ENCODE data around the gene CEP250.
"Not testable (repeated sequence)": the region's sequence is repeated elsewhere in the genome, so short reads cannot be mapped to it uniquely, and the experiment has no call there.

The CEP250 gene, protein sequence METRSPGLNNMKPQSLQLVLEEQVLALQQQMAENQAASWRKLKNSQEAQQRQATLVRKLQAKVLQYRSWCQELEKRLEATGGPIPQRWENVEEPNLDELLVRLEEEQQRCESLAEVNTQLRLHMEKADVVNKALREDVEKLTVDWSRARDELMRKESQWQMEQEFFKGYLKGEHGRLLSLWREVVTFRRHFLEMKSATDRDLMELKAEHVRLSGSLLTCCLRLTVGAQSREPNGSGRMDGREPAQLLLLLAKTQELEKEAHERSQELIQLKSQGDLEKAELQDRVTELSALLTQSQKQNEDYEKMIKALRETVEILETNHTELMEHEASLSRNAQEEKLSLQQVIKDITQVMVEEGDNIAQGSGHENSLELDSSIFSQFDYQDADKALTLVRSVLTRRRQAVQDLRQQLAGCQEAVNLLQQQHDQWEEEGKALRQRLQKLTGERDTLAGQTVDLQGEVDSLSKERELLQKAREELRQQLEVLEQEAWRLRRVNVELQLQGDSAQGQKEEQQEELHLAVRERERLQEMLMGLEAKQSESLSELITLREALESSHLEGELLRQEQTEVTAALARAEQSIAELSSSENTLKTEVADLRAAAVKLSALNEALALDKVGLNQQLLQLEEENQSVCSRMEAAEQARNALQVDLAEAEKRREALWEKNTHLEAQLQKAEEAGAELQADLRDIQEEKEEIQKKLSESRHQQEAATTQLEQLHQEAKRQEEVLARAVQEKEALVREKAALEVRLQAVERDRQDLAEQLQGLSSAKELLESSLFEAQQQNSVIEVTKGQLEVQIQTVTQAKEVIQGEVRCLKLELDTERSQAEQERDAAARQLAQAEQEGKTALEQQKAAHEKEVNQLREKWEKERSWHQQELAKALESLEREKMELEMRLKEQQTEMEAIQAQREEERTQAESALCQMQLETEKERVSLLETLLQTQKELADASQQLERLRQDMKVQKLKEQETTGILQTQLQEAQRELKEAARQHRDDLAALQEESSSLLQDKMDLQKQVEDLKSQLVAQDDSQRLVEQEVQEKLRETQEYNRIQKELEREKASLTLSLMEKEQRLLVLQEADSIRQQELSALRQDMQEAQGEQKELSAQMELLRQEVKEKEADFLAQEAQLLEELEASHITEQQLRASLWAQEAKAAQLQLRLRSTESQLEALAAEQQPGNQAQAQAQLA (N-terminal part only)

GRCh38 chr20:35454881-35455609 is at the start of gene CEP250:
Gene CEP250 (plus strand): TSS chr20:35455598. CDS start chr20:35462368, 6,770 bp downstream.
- peak; percentile 94 for DNase-seq

DNA sequence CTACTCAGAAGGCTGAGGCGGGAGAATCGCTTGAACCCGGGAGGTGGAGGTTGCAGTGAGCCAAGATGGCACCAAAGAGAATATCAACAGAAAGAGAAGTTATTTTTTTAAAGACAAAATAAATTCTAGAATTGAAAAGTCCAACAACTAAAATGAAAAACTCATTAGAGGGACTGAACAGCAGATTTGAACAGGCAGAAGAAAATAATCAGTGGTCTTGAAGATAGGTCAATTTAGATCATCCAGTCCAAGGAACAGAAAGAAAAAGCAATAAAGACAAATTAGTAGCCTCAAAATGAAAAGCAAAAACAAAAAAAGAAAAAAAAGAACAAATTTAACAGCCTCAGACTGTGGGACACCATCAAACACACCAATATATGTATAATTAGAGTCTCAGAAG is 49.6 kb upstream of the CEP250 start:
- no peak for DNase-seq

GRCh38 chr20:35408270-35408669 is 47.1 kb upstream of the CEP250 start:
- no peak for DNase-seq

DNA sequence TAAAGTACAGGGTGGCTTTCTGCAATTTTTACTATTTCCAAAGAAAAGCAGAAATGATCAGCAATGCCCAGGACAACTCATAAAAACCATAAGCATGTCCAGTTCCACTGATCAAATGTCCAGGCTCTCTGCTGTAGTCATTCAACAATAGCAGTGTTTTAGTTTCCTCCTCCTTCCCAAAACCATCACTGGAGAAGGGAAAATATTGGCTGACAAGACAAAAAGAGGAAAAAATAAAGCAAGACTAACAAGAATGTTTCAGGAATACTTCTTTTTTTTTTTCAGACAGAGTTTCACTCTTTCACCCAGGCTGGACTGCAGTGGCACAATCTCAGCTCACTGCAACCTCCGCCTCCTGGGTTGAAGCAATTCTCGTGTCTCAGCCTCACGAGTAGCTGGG is 45.9 kb upstream of the CEP250 start:
- no peak for DNase-seq

- no peak for DNase-seq
Measured at GRCh38 chr20:35410613-35411012, 44.8 kb upstream of the CEP250 start.

GRCh38 chr20:35421322-35421721 is 34.1 kb upstream of the CEP250 start:
- DNase-seq: no peak

DNA sequence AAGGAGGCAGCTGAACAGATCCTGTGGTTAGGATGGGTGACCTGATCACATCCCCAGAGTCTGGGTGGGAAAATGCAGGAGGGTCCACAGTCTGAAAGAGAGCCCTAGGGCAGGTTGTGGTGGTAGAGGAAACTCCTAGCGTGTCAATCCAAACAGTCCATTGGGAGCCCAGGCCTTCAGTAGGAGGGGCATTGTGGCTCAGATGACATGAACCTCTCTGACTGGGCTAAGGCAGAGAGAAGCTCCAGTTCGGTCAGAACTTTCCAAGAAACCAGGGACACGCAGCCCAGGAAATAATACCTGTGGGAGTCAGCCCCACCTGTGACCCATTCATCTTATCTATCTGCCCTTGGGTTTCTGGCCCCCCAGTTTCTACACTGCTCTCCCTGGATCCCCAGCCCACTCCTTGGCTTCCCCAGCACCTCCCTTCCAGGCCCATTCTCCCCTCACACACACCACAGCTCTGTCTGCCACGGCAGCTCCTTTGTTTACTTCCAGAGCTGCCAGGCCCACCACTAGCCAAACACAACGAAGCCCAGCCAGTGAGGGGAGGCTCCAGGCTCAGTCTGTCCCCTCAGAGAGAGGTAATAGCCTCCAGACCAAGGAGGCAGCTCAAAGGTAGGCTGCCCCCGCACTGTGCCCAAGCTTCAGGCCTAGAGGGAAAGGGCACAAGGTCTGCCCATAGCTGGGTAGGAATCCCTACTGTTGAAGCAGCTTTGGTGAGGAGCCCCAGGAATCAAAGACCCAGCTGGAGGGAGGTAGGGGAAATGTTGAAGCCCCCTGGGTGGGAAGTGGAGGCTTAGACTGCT is 23.6 kb upstream of the CEP250 start:
- DNase-seq: no peak

DNA sequence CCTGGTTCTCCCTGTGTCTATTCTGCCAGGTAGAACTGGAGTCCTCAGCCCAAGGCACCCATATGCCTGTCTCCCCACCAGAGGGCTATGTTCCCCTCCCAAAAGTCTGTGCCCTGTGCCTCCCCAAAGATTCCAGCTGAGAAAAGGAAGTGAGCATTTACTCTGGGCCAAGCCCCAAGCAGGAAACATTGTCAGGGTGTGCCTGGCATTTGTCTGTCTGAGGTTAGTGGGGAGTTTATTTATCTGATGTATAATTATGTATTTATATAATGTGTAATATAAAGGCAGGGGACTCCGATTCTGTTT is 23.0 kb upstream of the CEP250 start:
- no peak for DNase-seq

- DNase-seq: no peak
Measured at GRCh38 chr20:35433337-35433736, 22.1 kb upstream of the CEP250 start.

- no peak for DNase-seq
Measured at GRCh38 chr20:35434085-35435005, 21.1 kb upstream of the CEP250 start.

DNA sequence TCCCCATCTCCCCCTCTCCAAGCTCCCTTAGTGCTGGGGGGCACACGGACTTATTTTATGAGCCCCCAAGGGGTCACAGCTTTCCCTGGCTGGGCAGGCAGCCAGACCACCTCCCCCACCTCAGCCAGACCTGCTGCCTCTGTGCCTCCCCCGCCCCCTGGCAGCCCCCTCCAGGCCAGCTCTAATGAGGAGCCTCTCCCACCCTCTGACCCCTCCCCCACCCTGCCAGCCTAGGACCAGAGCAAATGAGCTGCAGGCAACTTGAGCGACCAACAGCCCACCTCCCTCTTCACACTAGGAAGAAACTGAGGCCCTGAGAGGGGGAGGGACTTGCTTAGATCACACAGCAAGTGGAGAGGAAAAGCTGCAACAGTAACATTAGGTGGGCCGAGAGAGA is 19.2 kb upstream of the CEP250 start:
- no peak for DNase-seq

- no peak for DNase-seq
Measured at GRCh38 chr20:35437599-35437998, 17.8 kb upstream of the CEP250 start.

- no peak for DNase-seq
Measured at GRCh38 chr20:35443003-35443402, 12.4 kb upstream of the CEP250 start.

DNA sequence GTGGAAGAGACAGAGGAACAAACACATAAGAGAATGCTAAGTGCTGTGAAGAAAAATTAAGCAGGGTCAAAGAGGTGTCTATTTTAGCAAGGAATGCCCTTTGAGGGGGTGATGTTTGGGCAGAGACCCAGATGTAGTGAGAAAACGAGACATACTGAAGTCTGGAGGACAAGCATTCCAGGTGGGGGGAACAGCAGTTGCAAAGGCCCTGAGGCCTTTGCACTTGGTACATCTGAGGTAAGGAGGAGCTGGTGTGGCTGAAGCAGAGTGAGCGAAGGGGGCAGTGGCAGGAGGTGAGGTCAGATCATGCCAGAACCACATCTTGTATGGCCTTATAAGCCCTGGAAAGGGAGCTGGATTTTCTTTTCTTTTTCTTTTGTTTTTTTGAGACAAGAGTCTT is 11.2 kb upstream of the CEP250 start:
- no peak for DNase-seq

- no peak for DNase-seq
Measured at GRCh38 chr20:35446356-35447078, 8.9 kb upstream of the CEP250 start.

- peak; percentile 94 for DNase-seq
Measured at GRCh38 chr20:35447082-35447789, 8.2 kb upstream of the CEP250 start.

- no peak for DNase-seq
Measured at GRCh38 chr20:35448788-35449373, 6.5 kb upstream of the CEP250 start.

DNA sequence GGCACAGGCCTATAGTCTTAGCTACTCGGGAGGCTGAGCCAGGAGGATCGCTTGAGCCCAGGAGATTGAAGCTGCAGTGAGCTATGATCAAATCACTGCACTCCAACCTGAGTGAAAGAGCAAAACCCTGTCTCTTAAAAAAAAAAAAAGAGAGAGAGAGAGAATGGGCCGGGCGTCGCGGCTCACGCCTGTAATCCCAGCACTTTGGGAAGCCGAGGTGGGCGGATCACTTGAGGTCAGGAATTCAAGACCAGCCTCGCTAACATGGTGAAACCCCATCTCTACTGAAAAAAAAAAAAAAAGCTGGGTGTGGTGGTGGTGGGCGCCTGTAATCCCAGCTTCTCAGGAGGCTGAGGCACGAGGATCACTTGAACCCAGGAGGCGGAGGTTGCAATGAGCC is 5.5 kb upstream of the CEP250 start:
- DNase-seq: not testable (repeated sequence)

DNA sequence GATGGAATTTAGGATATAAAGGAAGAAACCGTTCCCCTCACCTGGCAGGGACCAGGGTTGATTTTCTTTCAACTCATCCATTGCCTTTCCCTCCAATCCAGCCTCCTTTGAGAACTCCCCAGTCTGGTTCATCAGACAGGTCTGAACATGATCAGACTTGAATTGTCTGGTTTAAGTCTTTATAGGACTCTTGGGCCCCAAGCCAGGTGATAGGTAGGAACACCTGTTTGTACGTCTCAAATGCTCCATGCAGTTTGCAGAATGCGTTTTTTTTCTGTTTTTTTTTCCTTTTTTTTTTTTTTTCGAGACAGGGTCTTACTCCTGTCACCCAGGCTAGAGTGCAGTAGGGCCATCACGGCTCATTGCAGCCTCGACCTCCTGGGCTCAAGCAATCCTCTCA is 4.1 kb upstream of the CEP250 start:
- DNase-seq: no peak
